GM10847 (cell line): ENCODE measurements around the gene PRR5L.

Source experiments
- POLR2A ChIP-seq: IDR thresholded peaks from 2 replicates; pipeline ENCODE4 v1.6.1; 2011; ENCODE audit not compliant: insufficient read length; ENCODE audit errors: extremely low read depth

PRR5L gene

GRCh38 chr11:36408498-36409136 lies 112.5 kb downstream of the PRR5L start:
- no peak for TF ChIP-seq POLR2A

- no peak for TF ChIP-seq POLR2A
These were observed 113.2 kb downstream of the PRR5L start for GRCh38 chr11:36409152-36409816.

GRCh38 chr11:36411202-36411640 lies 115.1 kb downstream of the PRR5L start:
- no peak for TF ChIP-seq POLR2A

GRCh38 chr11:36412781-36413383 lies 116.8 kb downstream of the PRR5L start:
- TF ChIP-seq POLR2A = no peak

- TF ChIP-seq POLR2A = no peak
These were observed 121.1 kb downstream of the PRR5L start for GRCh38 chr11:36417154-36417553.

GRCh38 chr11:36419791-36420424 lies 123.8 kb downstream of the PRR5L start:
- no peak for TF ChIP-seq POLR2A

- no peak for TF ChIP-seq POLR2A
These were observed 125.6 kb downstream of the PRR5L start for GRCh38 chr11:36421546-36422155.

- no peak for TF ChIP-seq POLR2A
These were observed 129.5 kb downstream of the PRR5L start for GRCh38 chr11:36425561-36426081.

GRCh38 chr11:36426226-36426848 lies 130.2 kb downstream of the PRR5L start:
- TF ChIP-seq POLR2A = no peak

- TF ChIP-seq POLR2A = no peak
These were observed 131.0 kb downstream of the PRR5L start for GRCh38 chr11:36427079-36427478.

GRCh38 chr11:36427876-36428275 lies 131.8 kb downstream of the PRR5L start:
- no peak for TF ChIP-seq POLR2A

GRCh38 chr11:36431429-36432092 lies 135.5 kb downstream of the PRR5L start:
- TF ChIP-seq POLR2A = no peak

- TF ChIP-seq POLR2A = no peak
These were observed 136.0 kb downstream of the PRR5L start for GRCh38 chr11:36432093-36432469.

GRCh38 chr11:36432738-36433137 lies 136.7 kb downstream of the PRR5L start:
- TF ChIP-seq POLR2A = no peak
